Transverse colon (tissue), 3 donors: ENCODE results near the gene ZSCAN5C.

Experiments
- CTCF ChIP-seq, 5 experiments: fragments of 200-600 bp in 3 of 5; fragments of 450-650 bp in 2 of 5; sonication (generic) in 3 of 5; IDR thresholded peaks; 1 replicate in 2 of 5; 2 replicates in 3 of 5; pipeline ENCODE4 v1.5.1; 2016 to 2017; ENCODE audit warnings: antibody characterized with exemption in 5 of 5, inconsistent platforms in 3 of 5, mild to moderate bottlenecking in 2 of 5, moderate library complexity in 1 of 5
- POLR2A ChIP-seq: fragments of 450-650 bp; IDR thresholded peaks from one replicate; pipeline ENCODE4 v1.6.1; 2016; ENCODE audit warnings: antibody characterized with exemption, mild to moderate bottlenecking, moderate library complexity

- TF ChIP-seq CTCF (IDR thresholded peaks at IDR 0.05) (no peak), POLR2A (no peak)
Observed at GRCh38 chr19:56191115-56191514, 11.0 kb upstream of the ZSCAN5C start.
